ENCODE results near the gene MYL5.

GRCh38 chr4:651884-652642 is 22.3 kb upstream of the MYL5 start:
- no peak for TF ChIP-seq CTCF (IDR thresholded peaks at IDR 0.05; ENCODE audit: insufficient read depth, low read depth, low read length)
- TF ChIP-seq EZH2 (IDR thresholded peaks at IDR 0.05; ENCODE audit: insufficient read depth, low read length), result no peak
